Transverse colon (tissue), 4 donors: Measurements from ENCODE around the gene EID3. TPM values are rescaled to one million over a fixed set of nuclear protein-coding genes. Genes with fewer than 3 reads are reported as not detected.
A peak's percentile ranks its signal among the peaks of the same experiment; 100 is the strongest.

ENCODE experiments used
- DNase-seq: peaks from one replicate; pipeline ENCODE4 v3.0.0-alpha.2; 2019
- H3K27ac ChIP-seq, 4 donors: fragments of 200-600 bp; sonication (generic); 2 replicates each; pipeline ENCODE4 v1.5.1; 2016 to 2018; ENCODE audit warnings: inconsistent platforms in 4 of 4
- H3K27me3 ChIP-seq: fragments of 200-600 bp; sonication (generic); 2 replicates; pipeline ENCODE4 v1.5.1; 2017; ENCODE audit warnings: inconsistent platforms
- H3K36me3 ChIP-seq, 4 donors: fragments of 200-600 bp; sonication (generic); 2 replicates each; pipeline ENCODE4 v1.5.1; 2017 to 2019; ENCODE audit warnings: inconsistent platforms in 4 of 4
- H3K4me1 ChIP-seq, 4 donors: fragments of 200-600 bp; sonication (generic); 2 replicates each; pipeline ENCODE4 v1.5.1; 2017 to 2020; ENCODE audit warnings: inconsistent platforms in 4 of 4
- H3K4me3 ChIP-seq, 4 donors: fragments of 200-600 bp; sonication (generic); 1 replicate in 1 of 4; 2 replicates in 3 of 4; pipeline versions ENCODE4 v1.5.1 to v1.6.1; 2017 to 2019; ENCODE audit warnings: inconsistent platforms in 4 of 4
- H3K9me3 ChIP-seq, 2 donors: fragments of 200-600 bp; sonication (generic); 2 replicates each; pipeline ENCODE4 v1.5.1; 2017 to 2019; ENCODE audit warnings: inconsistent platforms in 2 of 2
- EP300 ChIP-seq: sonication (generic); formaldehyde crosslinking; IDR thresholded peaks from one replicate; pipeline ENCODE4 v1.6.1; 2017; ENCODE audit warnings: antibody characterized with exemption, low read depth
- POLR2A ChIP-seq: fragments of 450-650 bp; IDR thresholded peaks from one replicate; pipeline ENCODE4 v1.6.1; 2016; ENCODE audit warnings: antibody characterized with exemption, mild to moderate bottlenecking, moderate library complexity
- POLR2AphosphoS5 ChIP-seq, 3 donors: sonication (generic); formaldehyde crosslinking; IDR thresholded peaks; one replicate each; pipeline ENCODE4 v1.6.1; 2016; ENCODE audit warnings: antibody characterized with exemption in 3 of 3
- WGBS, 2 donors: methylation state at CpG; one replicate each; pipeline ENCODE4 v1.1.5; 2018; ENCODE audit warnings: low coverage in 1 of 2; 5-methylcytosine and 5-hydroxymethylcytosine counted together
- in situ Hi-C, 4 donors: fragments of 200-750 bp; cut with MboI; loops; one replicate each; pipeline versions ENCODE4 v1.15.0 to v1.15.1; 2017; ENCODE audit warnings: low sequenced_read_pairs in 3 of 4, low pct_ligation_motif_present in 1 of 4, low pct_unique_long_range_greater_than_20kb in 1 of 4
- intact Hi-C: fragments of 100-400 bp; cut with DNase I; formaldehyde crosslinking; loops from one replicate; pipeline ENCODE4 v1.15.1; 2023; ENCODE audit warnings: low total_unique reads
- total RNA-seq, 4 donors: library from RNA; depleted of rRNA; stranded (reverse); fragments of >200 nt; gene quantifications; one replicate each; pipeline ENCODE4 v1.1.0, GENCODE V29; 2016
- TF ChIP-seq, protein P1 (sequence below), 5 experiments: fragments of 200-600 bp in 3 of 5; fragments of 450-650 bp in 2 of 5; sonication (generic) in 3 of 5; IDR thresholded peaks; 1 replicate in 2 of 5; 2 replicates in 3 of 5; pipeline ENCODE4 v1.5.1; 2016 to 2017; ENCODE audit warnings: antibody characterized with exemption in 5 of 5, inconsistent platforms in 3 of 5, mild to moderate bottlenecking in 2 of 5, moderate library complexity in 1 of 5

The EID3 gene
- total RNA-seq, 4 donors from 2014 or later = 4.9 to 50.0 (median 14.3) TPM

DNA sequence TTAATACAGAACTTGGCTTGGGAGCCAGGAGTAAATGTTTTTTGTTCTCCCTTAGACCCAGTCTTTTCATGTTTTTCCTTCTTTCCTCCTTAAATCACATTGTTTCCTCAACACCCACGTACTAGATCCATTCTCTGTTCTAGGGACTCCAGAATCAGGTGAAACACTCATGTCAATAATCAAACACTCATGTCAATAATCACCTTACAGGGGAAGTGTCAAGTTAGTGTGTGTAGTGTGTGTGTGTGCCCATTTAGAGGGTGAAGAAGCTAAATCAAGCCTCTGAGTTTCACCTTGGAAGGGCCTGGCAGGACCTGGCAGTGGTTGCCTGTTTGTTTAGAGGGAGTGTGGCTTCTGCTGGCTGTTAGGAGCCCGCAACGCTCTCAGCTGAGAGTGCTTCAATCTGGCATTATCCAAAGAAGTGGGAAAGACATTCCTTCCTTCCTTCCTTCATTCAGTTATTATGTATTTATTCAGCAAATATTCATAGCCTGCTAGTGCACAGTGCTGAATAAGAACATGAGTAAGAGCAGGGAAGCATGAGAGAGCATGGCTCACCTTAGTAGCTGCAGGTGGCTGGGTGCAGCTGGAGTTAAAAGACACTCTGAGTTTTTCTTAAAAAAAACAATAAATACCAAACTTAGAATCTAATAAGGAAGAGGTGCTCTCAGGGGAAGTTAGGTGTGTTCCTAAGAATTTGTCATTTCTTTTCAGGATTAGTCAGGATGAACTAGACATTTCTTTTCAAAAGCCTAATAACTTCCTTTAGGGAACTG lies 17.6 kb upstream of the EID3 start:
- H3K4me1 ChIP-seq = peaks cover 18 to 39% (median 28%) of the 10 kb centered on the region in 4 donors
- TF ChIP-seq, protein P1, sequence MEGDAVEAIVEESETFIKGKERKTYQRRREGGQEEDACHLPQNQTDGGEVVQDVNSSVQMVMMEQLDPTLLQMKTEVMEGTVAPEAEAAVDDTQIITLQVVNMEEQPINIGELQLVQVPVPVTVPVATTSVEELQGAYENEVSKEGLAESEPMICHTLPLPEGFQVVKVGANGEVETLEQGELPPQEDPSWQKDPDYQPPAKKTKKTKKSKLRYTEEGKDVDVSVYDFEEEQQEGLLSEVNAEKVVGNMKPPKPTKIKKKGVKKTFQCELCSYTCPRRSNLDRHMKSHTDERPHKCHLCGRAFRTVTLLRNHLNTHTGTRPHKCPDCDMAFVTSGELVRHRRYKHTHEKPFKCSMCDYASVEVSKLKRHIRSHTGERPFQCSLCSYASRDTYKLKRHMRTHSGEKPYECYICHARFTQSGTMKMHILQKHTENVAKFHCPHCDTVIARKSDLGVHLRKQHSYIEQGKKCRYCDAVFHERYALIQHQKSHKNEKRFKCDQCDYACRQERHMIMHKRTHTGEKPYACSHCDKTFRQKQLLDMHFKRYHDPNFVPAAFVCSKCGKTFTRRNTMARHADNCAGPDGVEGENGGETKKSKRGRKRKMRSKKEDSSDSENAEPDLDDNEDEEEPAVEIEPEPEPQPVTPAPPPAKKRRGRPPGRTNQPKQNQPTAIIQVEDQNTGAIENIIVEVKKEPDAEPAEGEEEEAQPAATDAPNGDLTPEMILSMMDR (IDR thresholded peaks at IDR 0.05) = no peak
- peak; percentile 24 for TF ChIP-seq POLR2A
- no peaks in the 10 kb centered on the region for H3K27me3 ChIP-seq
- WGBS, 2 donors = 40 to 43% methylated on average over 3 of the region's 3 CpGs
- peak overlapping the region in 2 of 4 donors; percentile 55 to 75 for H3K4me3 ChIP-seq
- H3K27ac ChIP-seq = peak overlapping the region; percentile 94 to 97 (median 96)
- in situ Hi-C loops = loop anchor here in 1 of 4 donors (10.0 to 25.0 kb wide), 2 partner anchors 71 to 324 kb away; partner anchors contain the start of genes TDG and TXNRD1
- intact Hi-C loops = loop anchor here (5.0 kb wide), 1 partner anchor 69 kb away; the partner anchor contains the start of gene TXNRD1
- H3K9me3 ChIP-seq = no peaks in the 10 kb centered on the region
- no peaks in the 10 kb centered on the region for H3K36me3 ChIP-seq
- DNase-seq = peak; percentile 57

- in situ Hi-C loops = loop anchor here in 1 of 4 donors (10.0 to 25.0 kb wide), 2 partner anchors 72 to 324 kb away; partner anchors contain the start of genes TDG and TXNRD1
- H3K4me1 ChIP-seq = peaks cover 18 to 39% (median 28%) of the 10 kb centered on the region in 4 donors
- peak; percentile 96 for DNase-seq
- H3K9me3 ChIP-seq = no peaks in the 10 kb centered on the region
- peaks cover 0 to 6% (median 1%) of the 10 kb centered on the region in 4 donors for H3K36me3 ChIP-seq
- peak overlapping the region; percentile 94 to 97 (median 96) for H3K27ac ChIP-seq
- intact Hi-C loops = loop anchor here (5.0 kb wide), 1 partner anchor 69 kb away; the partner anchor contains the start of gene TXNRD1
- 0% methylated on average over 3 to 40 of the region's 40 CpGs for WGBS, 2 donors
- no peaks in the 10 kb centered on the region for H3K27me3 ChIP-seq
- H3K4me3 ChIP-seq = peak overlapping the region; percentile 55 to 75 (median 68)
- TF ChIP-seq POLR2AphosphoS5 (IDR thresholded peaks at IDR 0.05) (peak; percentile 94 to 96 (median 95)), POLR2A (peak; percentile 91), EP300 (no peak)
- TF ChIP-seq, protein P1 (IDR thresholded peaks at IDR 0.05) = peak in 1 of 5 experiments; percentile 11
Observed at GRCh38 chr12:104286516-104287482, 16.7 kb upstream of the EID3 start.

- DNase-seq = peak; percentile 91
- Histone ChIP-seq H3K9me3 (no peaks in the 10 kb centered on the region), H3K4me1 (peaks cover 22 to 42% (median 29%) of the 10 kb centered on the region in 4 donors), H3K27me3 (no peaks in the 10 kb centered on the region), H3K27ac (peak overlapping the region; percentile 94 to 97 (median 96)), H3K4me3 (peak overlapping the region; percentile 55 to 75 (median 68)), H3K36me3 (peaks cover 0 to 22% (median 9%) of the 10 kb centered on the region in 4 donors)
- 1% methylated on average over 15 to 41 of the region's 41 CpGs for WGBS, 2 donors
- no peak for TF ChIP-seq EP300
- peak; percentile 92 to 96 (median 95) for TF ChIP-seq POLR2AphosphoS5 (IDR thresholded peaks at IDR 0.05)
- peak; percentile 91 for TF ChIP-seq POLR2A
- in situ Hi-C loops = loop anchor here in 1 of 4 donors (10.0 to 25.0 kb wide), 2 partner anchors 74 to 326 kb away; partner anchors contain the start of genes TDG and TXNRD1
- intact Hi-C loops = loop anchor here (5.0 kb wide), 1 partner anchor 71 kb away; the partner anchor contains the start of gene TXNRD1
Observed at GRCh38 chr12:104288635-104289274, 14.8 kb upstream of the EID3 start.

- no peak for DNase-seq
- peak overlapping the region in 3 of 4 donors; percentile 55 to 75 (median 68) for H3K4me3 ChIP-seq
- H3K27me3 ChIP-seq = no peaks in the 10 kb centered on the region
- WGBS, 2 donors = 86 to 91% methylated on average over 8 of the region's 8 CpGs
- intact Hi-C loops = no loop called here
- no peaks in the 10 kb centered on the region for H3K9me3 ChIP-seq
- in situ Hi-C loops = loop anchor here in 1 of 4 donors (25.0 kb wide), 1 partner anchor 328 kb away; the partner anchor contains the start of gene TDG
- H3K27ac ChIP-seq = peak overlapping the region in 1 of 4 donors; percentile 95
- peaks cover 22 to 45% (median 34%) of the 10 kb centered on the region in 4 donors for H3K4me1 ChIP-seq
- peaks cover 0 to 22% (median 10%) of the 10 kb centered on the region in 4 donors for H3K36me3 ChIP-seq
- TF ChIP-seq, protein P1 (IDR thresholded peaks at IDR 0.05) = no peak
- TF ChIP-seq EP300 (no peak), POLR2A (no peak)
Observed at GRCh38 chr12:104290320-104290719, 13.2 kb upstream of the EID3 start.
